Head of caudate nucleus (tissue), 42 donors: ENCODE measurements around the gene CCDC150.
"Not testable (repeated sequence)": the region's sequence is repeated elsewhere in the genome, so short reads cannot be mapped to it uniquely, and the experiment has no call there.

Source experiments
- DNase-seq, 42 donors: peaks; one replicate each; pipeline versions ENCODE4 v3.0.0 to v3.0.0-alpha.2; 2020 to 2021; ENCODE audit warnings: mixed read lengths in 7 of 42
- intact Hi-C: fragments of 100-400 bp; cut with DNase I; formaldehyde crosslinking; loops from one replicate; pipeline ENCODE4 v1.15.0; 2022

CCDC150 gene

GRCh38 chr2:196617430-196617829, 22.1 kb upstream of the CCDC150 start:
- DNase-seq = no peak
- intact Hi-C loops = no loop called here

GRCh38 chr2:196618661-196619060, 20.9 kb upstream of the CCDC150 start:
- intact Hi-C loops = no loop called here
- no peak for DNase-seq

- intact Hi-C loops = no loop called here
- no peak for DNase-seq
Measured at GRCh38 chr2:196630531-196630930, 9.0 kb upstream of the CCDC150 start.

GRCh38 chr2:196635156-196635555, 4.4 kb upstream of the CCDC150 start:
- no peak for DNase-seq
- intact Hi-C loops = loop anchor here (5.0 kb wide), 3 partner anchors 38 to 338 kb away; no protein-coding TSS in a partner anchor

GRCh38 chr2:196638765-196639164, 750 bp upstream of the CCDC150 start:
- peak in 3 of 42 donors; percentile 5 to 20 (median 8) for DNase-seq
- intact Hi-C loops = loop anchor here (5.0 kb wide), 3 partner anchors 41 to 341 kb away; no protein-coding TSS in a partner anchor

GRCh38 chr2:196640031-196640548, 575 bp downstream of the CCDC150 start:
- intact Hi-C loops = no loop called here
- no peak for DNase-seq

GRCh38 chr2:196649202-196649601, 9.7 kb downstream of the CCDC150 start:
- no peak for DNase-seq

GRCh38 chr2:196651387-196652094, 12.0 kb downstream of the CCDC150 start:
- DNase-seq = no peak
- intact Hi-C loops = no loop called here

More at GRCh38 chr2:196649202-196649601, 9.7 kb downstream of the CCDC150 start:
- intact Hi-C loops = no loop called here

GRCh38 chr2:196652869-196653268, 13.4 kb downstream of the CCDC150 start:
- no peak for DNase-seq
- intact Hi-C loops = no loop called here

GRCh38 chr2:196653843-196654242, 14.3 kb downstream of the CCDC150 start:
- DNase-seq = no peak
- intact Hi-C loops = no loop called here

- no peak for DNase-seq
Measured at GRCh38 chr2:196655761-196656160, 16.2 kb downstream of the CCDC150 start.

GRCh38 chr2:196657333-196657732, 17.8 kb downstream of the CCDC150 start:
- no peak for DNase-seq
- intact Hi-C loops = no loop called here

More at GRCh38 chr2:196655761-196656160, 16.2 kb downstream of the CCDC150 start:
- intact Hi-C loops = no loop called here

GRCh38 chr2:196659844-196660243, 20.3 kb downstream of the CCDC150 start:
- intact Hi-C loops = no loop called here
- no peak for DNase-seq

- intact Hi-C loops = no loop called here
- DNase-seq = no peak
Measured at GRCh38 chr2:196660244-196660643, 20.7 kb downstream of the CCDC150 start.

- intact Hi-C loops = no loop called here
- no peak for DNase-seq
Measured at GRCh38 chr2:196670342-196670741, 30.8 kb downstream of the CCDC150 start.

- intact Hi-C loops = no loop called here
- DNase-seq = no peak
Measured at GRCh38 chr2:196675963-196676362, 36.4 kb downstream of the CCDC150 start.

GRCh38 chr2:196677404-196677803, 37.9 kb downstream of the CCDC150 start:
- no peak for DNase-seq
- intact Hi-C loops = no loop called here

GRCh38 chr2:196679368-196679767, 39.9 kb downstream of the CCDC150 start:
- intact Hi-C loops = no loop called here
- DNase-seq = no peak

- intact Hi-C loops = no loop called here
- DNase-seq = no peak
Measured at GRCh38 chr2:196681510-196681909, 42.0 kb downstream of the CCDC150 start.

- intact Hi-C loops = no loop called here
- no peak for DNase-seq
Measured at GRCh38 chr2:196685792-196686191, 46.3 kb downstream of the CCDC150 start.

- intact Hi-C loops, DNase-seq: not testable (repeated sequence)
Measured at GRCh38 chr2:196686737-196687136, 47.2 kb downstream of the CCDC150 start.
